NCI-H446 (cell line): ENCODE measurements around the gene LBX1.
A peak's percentile ranks its signal among the peaks of the same experiment; 100 is the strongest.

ENCODE experiments used
- DNase-seq, 2 experiments: peaks; one replicate each; lab custom pipeline; 2025; lab: John Stamatoyannopoulos, UW

Gene LBX1, protein sequence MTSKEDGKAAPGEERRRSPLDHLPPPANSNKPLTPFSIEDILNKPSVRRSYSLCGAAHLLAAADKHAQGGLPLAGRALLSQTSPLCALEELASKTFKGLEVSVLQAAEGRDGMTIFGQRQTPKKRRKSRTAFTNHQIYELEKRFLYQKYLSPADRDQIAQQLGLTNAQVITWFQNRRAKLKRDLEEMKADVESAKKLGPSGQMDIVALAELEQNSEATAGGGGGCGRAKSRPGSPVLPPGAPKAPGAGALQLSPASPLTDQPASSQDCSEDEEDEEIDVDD

GRCh38 chr10:101229266-101230182 lies at the start of gene LBX1:
Gene LBX1 (minus strand): TSS chr10:101229463. CDS start chr10:101228815, 648 bp downstream.
- peak in 1 of 2 experiments; percentile 13 for DNase-seq

- no peak for DNase-seq
These were observed 44.5 kb upstream of the LBX1 start for GRCh38 chr10:101273741-101274140.

DNA sequence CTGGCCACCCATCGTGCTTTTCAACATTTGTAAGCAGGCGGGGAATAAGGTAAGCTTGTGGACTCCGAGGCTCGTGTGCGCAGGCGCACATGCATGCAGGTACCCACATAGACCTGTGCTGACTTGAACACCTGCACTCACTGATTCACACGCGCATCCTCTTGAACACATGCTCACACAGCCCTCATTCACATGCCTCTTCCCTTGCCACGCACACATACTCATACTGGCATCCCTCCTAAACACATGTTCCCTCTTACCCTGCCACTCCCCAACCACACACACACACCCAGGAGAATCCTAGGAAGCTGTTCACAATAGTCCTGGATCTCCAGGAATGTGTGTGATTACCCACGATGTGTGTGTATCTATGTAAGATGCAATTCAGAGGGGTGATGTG lies 44.1 kb upstream of the LBX1 start:
- DNase-seq = no peak

GRCh38 chr10:101272229-101272868 lies 43.1 kb upstream of the LBX1 start:
- peak; percentile 18 to 73 for DNase-seq

GRCh38 chr10:101270763-101271162 lies 41.5 kb upstream of the LBX1 start:
- no peak for DNase-seq

DNA sequence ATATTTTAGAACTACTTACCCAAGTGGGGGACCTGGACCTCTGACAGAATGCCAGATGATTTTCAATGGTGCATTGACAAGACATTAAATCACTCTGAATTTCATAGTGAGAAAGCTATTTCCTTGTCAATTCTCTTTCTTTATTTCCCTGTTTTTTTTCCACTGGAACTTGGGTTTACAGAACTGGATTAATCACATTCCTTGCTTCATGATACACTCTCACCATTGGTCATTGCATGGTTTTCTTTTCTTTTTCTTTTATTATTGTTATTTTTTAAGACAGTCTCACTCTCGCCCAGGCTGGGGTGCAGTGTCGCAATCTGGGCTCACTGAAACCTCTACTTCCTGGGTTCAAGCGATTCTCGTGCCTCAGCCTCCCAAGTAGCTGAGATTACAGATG lies 38.5 kb upstream of the LBX1 start:
- DNase-seq = no peak

- no peak for DNase-seq
These were observed 38.0 kb upstream of the LBX1 start for GRCh38 chr10:101267290-101267680.

DNA sequence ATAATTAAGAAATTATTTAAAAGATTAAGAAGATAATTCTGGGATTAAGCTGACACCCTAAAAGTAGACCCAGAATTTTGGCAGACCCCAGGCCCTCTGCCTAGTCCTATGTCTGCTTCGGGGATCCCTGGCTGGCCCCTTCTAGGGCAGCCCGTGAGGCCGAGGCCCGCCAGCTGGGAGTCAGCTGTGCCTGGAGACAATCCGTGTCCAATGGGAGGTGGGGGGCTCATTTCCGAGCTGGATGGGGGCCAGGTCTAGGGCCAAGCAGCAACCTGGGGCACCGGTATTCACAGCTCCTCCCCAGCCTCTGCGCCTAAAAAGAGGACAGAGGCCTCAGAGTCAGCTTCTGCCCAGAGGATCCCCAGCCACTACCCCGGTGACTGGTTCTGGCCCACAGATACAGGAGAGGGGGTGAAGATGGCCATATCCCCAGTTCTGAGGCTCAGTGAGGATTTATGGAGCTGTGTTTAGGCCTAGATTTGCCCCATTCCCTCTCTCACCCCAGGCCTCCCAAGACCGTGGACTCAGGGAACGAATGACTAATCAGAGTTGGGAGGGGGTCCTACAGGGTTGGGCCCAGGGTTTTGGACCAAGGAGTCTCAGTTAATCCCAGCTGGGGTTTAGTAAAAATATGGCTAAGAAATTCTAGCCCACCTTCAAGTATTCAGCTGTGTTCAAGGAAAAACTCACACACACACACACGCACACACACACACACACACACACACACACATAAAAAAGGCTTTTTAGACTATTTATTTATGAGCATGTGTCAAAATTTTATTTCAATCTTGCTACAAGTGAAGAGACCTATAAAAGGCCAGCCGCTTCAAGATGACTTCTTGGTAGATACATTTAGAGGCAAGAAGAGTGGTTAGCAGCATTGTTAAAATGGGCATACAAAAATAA lies 37.4 kb upstream of the LBX1 start:
- no peak for DNase-seq

GRCh38 chr10:101263150-101263752 lies 34.0 kb upstream of the LBX1 start:
- DNase-seq = no peak

DNA sequence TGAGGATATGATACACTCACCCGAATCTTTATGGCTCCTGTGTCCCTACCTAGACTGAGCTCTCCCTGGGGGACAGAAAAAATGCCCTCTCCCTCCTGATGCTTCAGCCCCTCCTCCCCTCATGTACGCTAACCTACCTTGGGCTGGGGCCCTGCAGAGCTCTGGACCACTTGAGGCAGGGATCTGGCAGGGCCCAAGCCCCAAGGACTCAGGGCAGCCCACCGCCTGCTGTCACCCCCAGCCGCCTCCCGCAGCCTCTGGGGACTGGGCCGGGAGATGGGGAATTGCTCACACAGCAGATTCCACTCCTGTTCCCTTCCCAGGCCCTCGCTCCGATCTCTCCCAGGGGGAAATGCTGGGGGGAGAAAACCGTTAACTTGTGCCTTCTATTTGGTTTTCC lies 32.9 kb upstream of the LBX1 start:
- no peak for DNase-seq

GRCh38 chr10:101261702-101262101 lies 32.4 kb upstream of the LBX1 start:
- DNase-seq = no peak

GRCh38 chr10:101260764-101261481 lies 31.7 kb upstream of the LBX1 start:
- no peak for DNase-seq

DNA sequence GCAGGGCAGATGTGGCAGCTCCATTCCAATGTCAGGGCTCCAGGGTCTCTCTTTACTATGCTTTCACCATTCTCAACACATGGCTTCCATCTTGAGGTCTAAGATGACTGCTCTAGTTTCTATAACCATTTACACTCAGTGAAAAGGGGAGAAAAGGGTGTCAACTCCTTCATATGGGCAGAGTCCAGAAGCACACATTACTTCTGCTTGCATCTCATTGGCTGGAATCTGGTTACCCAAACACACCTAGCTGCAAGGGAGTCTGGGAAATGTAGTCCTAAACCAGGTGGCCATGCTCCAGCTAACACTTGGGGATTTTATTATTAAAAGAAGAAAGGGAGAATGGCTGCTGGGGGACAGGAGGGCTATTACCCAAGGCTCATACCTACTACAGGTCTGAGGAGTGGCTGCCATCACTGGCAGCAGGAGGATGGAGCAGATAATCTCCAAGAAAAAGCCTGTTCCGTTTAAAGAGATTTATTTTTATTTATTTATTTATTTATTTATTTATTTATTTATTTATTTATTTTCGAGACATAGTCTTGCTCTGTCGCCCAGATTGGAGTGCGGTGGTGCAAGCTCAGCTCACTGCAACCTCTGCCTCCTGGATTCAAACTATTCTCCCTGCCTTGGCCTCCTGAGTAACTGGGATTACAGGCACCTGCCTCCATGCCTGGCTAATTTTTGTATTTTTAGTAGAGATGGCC lies 29.1 kb upstream of the LBX1 start:
- no peak for DNase-seq

DNA sequence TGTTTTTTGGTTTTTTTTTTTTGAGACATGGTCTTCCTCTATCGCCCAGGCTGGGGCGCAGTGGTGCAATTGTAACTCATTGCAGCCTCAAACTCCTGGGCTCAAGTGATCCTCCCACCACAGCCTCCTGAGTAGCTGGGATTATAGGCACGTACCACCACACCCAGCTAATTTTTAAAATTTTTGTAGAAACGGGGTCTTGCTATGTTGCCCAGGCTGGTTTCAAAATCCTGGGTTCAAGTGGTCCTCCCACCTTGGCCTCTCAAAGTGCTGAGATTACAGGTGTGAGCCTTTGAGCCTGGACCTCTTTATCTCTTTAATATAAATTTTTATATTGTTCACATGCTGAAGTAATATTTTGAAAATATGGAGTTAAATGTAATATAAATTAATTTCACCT lies 28.2 kb upstream of the LBX1 start:
- no peak for DNase-seq

- DNase-seq = peak in 1 of 2 experiments; percentile 6
These were observed 27.8 kb upstream of the LBX1 start for GRCh38 chr10:101257084-101257483.

DNA sequence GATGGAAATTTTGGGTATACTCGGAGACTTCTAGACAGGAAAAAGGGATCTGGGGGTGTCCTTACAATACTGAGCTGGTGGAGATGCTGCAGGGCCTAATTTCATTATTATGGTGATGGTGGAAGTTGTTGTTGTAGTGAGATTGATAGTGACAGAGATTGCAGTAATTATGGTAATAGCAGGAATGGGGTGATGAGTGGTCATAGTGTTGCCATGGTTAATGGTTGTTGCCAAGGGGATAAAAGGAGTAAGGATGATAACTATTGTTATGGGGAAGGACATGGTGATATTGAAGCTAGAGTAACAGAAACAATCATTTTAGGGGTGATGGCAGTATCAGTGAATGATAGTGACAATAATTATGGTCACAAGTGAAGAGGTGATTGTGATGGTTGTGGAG lies 27.1 kb upstream of the LBX1 start:
- DNase-seq = no peak

DNA sequence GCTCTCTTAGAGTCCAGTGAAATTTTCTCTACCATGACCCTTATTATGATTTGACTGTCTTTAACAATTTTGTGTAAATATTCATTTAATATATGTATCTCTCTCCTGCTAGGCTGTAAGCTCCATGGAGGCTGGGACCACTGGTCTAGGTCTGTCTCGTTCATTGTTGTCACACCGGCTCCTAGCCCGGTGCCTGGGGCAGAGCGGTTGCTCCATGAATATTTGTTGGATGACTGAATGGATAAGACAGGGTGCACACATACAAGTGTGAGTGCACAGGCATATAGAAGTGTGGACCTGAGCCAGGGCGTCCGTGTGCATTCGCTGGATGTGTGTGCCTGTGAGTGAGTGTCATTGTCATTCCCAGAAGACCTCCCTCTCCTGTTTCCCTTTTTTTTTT lies 20.9 kb upstream of the LBX1 start:
- no peak for DNase-seq

DNA sequence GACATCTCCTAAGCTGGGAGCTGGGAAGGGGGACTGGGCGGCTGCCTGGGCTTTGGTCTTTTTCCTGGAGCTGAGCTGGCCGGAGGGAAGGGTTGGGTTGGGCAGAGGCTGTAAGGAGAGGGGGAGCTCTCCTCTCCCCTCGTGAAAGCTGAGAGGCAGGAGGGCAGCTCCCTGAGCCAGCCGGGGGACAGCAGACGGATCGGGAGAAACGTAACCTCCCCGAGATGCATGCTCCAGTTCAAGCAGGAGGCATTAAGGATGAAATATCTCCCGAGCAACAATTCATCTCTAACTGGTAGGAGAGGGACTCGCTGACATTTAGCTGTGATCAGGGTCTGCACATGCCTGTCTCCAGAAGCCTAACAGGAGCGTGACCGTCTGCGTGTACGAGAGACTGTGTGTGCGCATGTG lies 19.9 kb upstream of the LBX1 start:
- DNase-seq = no peak

DNA sequence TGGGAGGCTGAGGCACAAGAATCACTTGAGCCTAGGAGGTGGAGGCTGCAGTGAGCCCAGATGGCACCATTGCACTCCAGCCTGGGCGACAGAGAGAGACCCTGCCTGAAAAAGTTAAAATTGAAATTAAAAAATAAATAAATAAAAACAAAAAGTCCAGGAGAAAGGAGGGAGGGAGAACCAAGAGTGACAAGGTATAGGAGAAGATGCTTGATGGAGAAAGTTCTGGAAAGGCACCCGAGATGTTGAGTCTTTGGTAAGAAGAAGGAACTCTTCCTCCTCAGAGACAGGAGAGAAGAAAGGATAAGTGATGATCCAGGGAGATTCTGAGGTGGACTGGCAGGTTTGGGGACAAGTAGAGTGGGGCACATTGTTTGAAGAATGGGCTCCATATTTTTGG lies 17.4 kb upstream of the LBX1 start:
- no peak for DNase-seq
